Stomach (tissue), 9 donors: Measurements from ENCODE around the gene FAM83B. TPM values are rescaled to one million over a fixed set of nuclear protein-coding genes. Genes with fewer than 3 reads are reported as not detected.

ENCODE experiments used
- DNase-seq, 2 donors: peaks; one replicate each; pipeline versions ENCODE4 v3.0.0 to v3.0.0-alpha.2; 2013 to 2019
- H3K27ac ChIP-seq, 5 donors: fragments of 200-600 bp in 4 of 5; sonication (generic) in 4 of 5; one replicate each; pipeline ENCODE4 v1.5.1; 2013 to 2019; ENCODE audit warnings: mild to moderate bottlenecking in 1 of 5, moderate library complexity in 1 of 5
- H3K27me3 ChIP-seq, 3 donors: fragments of 200-600 bp; sonication (generic); one replicate each; pipeline ENCODE4 v1.5.1; 2017 to 2019; ENCODE audit warnings: mixed run types in 1 of 3
- H3K36me3 ChIP-seq, 4 donors: fragments of 200-600 bp; sonication (generic); 1 replicate in 3 of 4; 2 replicates in 1 of 4; pipeline ENCODE4 v1.5.1; 2016 to 2019
- H3K4me1 ChIP-seq, 4 donors: fragments of 200-600 bp; sonication (generic); one replicate each; pipeline ENCODE4 v1.5.1; 2016 to 2019
- H3K4me3 ChIP-seq, 4 donors: fragments of 200-600 bp; sonication (generic) in 3 of 4; one replicate each; pipeline ENCODE4 v1.5.1; 2016 to 2019; ENCODE audit warnings: mild to moderate bottlenecking in 1 of 4
- H3K9me3 ChIP-seq, 4 donors: fragments of 200-600 bp; sonication (generic); one replicate each; pipeline ENCODE4 v1.5.1; 2016 to 2019
- EP300 ChIP-seq: sonication (generic); formaldehyde crosslinking; IDR thresholded peaks from one replicate; pipeline ENCODE4 v1.6.1; 2017; ENCODE audit warnings: antibody characterized with exemption
- POLR2A ChIP-seq, 4 donors: fragments of 450-650 bp; IDR thresholded peaks; one replicate each; pipeline ENCODE4 v1.6.1; 2016; ENCODE audit warnings: antibody characterized with exemption in 4 of 4, control low read depth in 2 of 4, mild to moderate bottlenecking in 1 of 4, moderate library complexity in 1 of 4
- POLR2AphosphoS5 ChIP-seq, 3 donors: sonication (generic); formaldehyde crosslinking; IDR thresholded peaks; one replicate each; pipeline ENCODE4 v1.6.1; 2016; ENCODE audit warnings: antibody characterized with exemption in 3 of 3
- WGBS, 5 donors: extraction: QIAGEN DNeasy Blood & Tissue Kit in 3 of 5; methylation state at CpG; one replicate each; pipeline versions ENCODE4 v1.1.5 to v1.1.7; 2013 to 2018; 5-methylcytosine and 5-hydroxymethylcytosine counted together
- intact Hi-C: fragments of 100-400 bp; cut with DNase I; formaldehyde crosslinking; loops from one replicate; pipeline ENCODE4 v1.15.1; 2023; ENCODE audit warnings: low total_unique reads
- polyA plus RNA-seq, 3 donors: library from polyadenylated mRNA; stranded (reverse); fragments of 200-250 nt; gene quantifications; one replicate each; pipeline ENCODE4 v1.2.3, GENCODE V29; 2013
- total RNA-seq, 5 donors: library from RNA; depleted of rRNA; stranded (reverse); fragments of >200 nt; gene quantifications; one replicate each; pipeline versions ENCODE4 v1.1.0 to v1.2.3, GENCODE V29; 2014 to 2016
- TF ChIP-seq, protein P1 (sequence below), 7 experiments: fragments of 450-650 bp in 4 of 7; fragments of 200-600 bp in 3 of 7; sonication (generic) in 3 of 7; IDR thresholded peaks; one replicate each; pipeline ENCODE4 v1.5.1; 2016 to 2019; ENCODE audit warnings: antibody characterized with exemption in 7 of 7, control low read depth in 2 of 7, mild to moderate bottlenecking in 1 of 7
- donor health status: healthy with polysubstance abuse.
- donor health status: Bipolar disorder and iron deficiency.
- donor health status: healthy.

FAM83B gene
- total and polyA plus RNA-seq, 8 donors, result 0.44 to 19.3 (median 6.4) TPM

DNA sequence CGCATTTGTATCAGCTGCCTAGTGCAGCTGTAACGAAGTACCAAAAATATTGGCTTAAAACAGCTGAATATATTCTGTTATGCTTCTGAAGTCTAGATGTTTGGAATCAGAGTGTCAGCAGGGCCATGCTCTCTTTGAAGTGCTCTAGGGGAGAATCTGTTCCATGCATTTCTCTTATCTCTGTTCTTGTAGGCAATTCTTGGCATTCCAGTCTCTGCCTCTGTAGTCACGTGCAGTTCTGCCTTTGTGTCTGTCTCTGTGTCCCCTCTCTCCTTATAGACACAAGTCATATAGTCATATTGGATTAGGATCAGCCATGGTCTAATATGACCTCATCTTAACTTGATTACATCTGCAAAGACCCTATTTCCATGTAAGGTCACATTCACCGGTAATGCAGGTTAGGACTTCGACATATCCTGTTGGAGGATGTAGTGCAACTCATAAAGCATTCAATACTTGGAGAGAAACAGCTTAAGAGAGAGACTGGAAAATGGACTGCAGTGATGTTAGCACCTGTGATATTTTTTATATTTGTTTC, 18.6 kb downstream of the FAM83B start:
- no peaks in the 10 kb centered on the region for H3K36me3 ChIP-seq
- H3K4me3 ChIP-seq, result no peak overlapping the region
- no peaks in the 10 kb centered on the region for H3K4me1 ChIP-seq
- H3K27me3 ChIP-seq, result no peaks in the 10 kb centered on the region
- TF ChIP-seq POLR2AphosphoS5 (IDR thresholded peaks at IDR 0.05) (no peak), EP300 (no peak), POLR2A (IDR thresholded peaks at IDR 0.05) (no peak)
- TF ChIP-seq, protein P1, sequence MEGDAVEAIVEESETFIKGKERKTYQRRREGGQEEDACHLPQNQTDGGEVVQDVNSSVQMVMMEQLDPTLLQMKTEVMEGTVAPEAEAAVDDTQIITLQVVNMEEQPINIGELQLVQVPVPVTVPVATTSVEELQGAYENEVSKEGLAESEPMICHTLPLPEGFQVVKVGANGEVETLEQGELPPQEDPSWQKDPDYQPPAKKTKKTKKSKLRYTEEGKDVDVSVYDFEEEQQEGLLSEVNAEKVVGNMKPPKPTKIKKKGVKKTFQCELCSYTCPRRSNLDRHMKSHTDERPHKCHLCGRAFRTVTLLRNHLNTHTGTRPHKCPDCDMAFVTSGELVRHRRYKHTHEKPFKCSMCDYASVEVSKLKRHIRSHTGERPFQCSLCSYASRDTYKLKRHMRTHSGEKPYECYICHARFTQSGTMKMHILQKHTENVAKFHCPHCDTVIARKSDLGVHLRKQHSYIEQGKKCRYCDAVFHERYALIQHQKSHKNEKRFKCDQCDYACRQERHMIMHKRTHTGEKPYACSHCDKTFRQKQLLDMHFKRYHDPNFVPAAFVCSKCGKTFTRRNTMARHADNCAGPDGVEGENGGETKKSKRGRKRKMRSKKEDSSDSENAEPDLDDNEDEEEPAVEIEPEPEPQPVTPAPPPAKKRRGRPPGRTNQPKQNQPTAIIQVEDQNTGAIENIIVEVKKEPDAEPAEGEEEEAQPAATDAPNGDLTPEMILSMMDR (IDR thresholded peaks at IDR 0.05), result no peak
- no peaks in the 10 kb centered on the region for H3K9me3 ChIP-seq
- intact Hi-C loops, result no loop called here
- no peak overlapping the region for H3K27ac ChIP-seq
- no peak for DNase-seq
- 72 to 80% (median 78%) methylated on average over 5 of the region's 5 CpGs for WGBS, 5 donors

DNA sequence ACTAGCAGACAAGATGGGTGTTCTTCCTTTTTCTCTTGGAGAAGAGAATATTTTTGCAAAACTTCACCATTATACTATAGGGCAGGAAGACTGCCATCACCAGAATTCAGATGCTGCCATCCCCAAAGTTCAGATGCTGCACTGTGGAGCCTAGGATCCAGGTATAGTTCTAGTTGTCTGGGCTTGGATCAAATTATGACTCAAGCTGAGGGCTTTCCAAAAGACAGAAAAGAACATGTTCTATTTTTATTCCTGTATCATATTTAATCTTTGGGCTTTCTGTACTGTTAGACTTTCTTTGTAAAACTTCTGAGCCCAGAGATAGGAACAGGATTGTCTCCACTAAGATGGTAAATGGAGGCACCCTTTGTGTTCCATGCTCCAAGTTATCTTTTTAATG, 22.0 kb downstream of the FAM83B start:
- no peak overlapping the region for H3K4me3 ChIP-seq
- TF ChIP-seq, protein P1 (IDR thresholded peaks at IDR 0.05), result no peak
- TF ChIP-seq POLR2AphosphoS5 (IDR thresholded peaks at IDR 0.05), result no peak
- TF ChIP-seq POLR2A (IDR thresholded peaks at IDR 0.05), result no peak
- TF ChIP-seq EP300, result no peak
- DNase-seq, result no peak
- intact Hi-C loops, result no loop called here
- H3K9me3 ChIP-seq, result no peaks in the 10 kb centered on the region
- no peak overlapping the region for H3K27ac ChIP-seq
- H3K36me3 ChIP-seq, result no peaks in the 10 kb centered on the region
- H3K27me3 ChIP-seq, result no peaks in the 10 kb centered on the region
- H3K4me1 ChIP-seq, result no peaks in the 10 kb centered on the region

DNA sequence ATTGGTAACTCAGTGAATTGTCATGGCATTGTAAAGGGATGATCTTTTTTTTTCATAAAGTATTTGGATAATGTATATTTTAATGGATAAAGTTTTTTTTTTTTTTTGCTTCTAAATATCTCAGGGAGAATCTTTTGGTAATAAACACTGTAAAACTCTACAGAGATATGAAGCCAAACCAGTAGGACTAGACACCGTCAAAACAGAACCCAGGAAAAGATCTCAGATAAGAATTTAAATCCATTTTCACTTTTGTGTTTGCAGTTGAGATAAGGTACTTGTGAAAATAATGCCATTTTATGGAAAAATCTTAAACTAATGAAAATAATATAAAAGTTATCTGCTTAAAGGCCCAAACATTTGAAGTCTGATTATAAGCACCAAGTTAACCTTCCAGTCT, 27.0 kb downstream of the FAM83B start:
- H3K27me3 ChIP-seq, result no peaks in the 10 kb centered on the region
- H3K4me1 ChIP-seq, result no peaks in the 10 kb centered on the region
- WGBS, 5 donors, result 22 to 41% (median 26%) methylated on average over 1 of the region's 1 CpG
- no peak overlapping the region for H3K4me3 ChIP-seq
- no peaks in the 10 kb centered on the region for H3K9me3 ChIP-seq
- TF ChIP-seq, protein P1 (IDR thresholded peaks at IDR 0.05), result no peak
- TF ChIP-seq EP300 (no peak), POLR2AphosphoS5 (IDR thresholded peaks at IDR 0.05) (no peak), POLR2A (IDR thresholded peaks at IDR 0.05) (no peak)
- intact Hi-C loops, result no loop called here
- H3K36me3 ChIP-seq, result no peaks in the 10 kb centered on the region
- H3K27ac ChIP-seq, result no peak overlapping the region
- no peak for DNase-seq

DNA sequence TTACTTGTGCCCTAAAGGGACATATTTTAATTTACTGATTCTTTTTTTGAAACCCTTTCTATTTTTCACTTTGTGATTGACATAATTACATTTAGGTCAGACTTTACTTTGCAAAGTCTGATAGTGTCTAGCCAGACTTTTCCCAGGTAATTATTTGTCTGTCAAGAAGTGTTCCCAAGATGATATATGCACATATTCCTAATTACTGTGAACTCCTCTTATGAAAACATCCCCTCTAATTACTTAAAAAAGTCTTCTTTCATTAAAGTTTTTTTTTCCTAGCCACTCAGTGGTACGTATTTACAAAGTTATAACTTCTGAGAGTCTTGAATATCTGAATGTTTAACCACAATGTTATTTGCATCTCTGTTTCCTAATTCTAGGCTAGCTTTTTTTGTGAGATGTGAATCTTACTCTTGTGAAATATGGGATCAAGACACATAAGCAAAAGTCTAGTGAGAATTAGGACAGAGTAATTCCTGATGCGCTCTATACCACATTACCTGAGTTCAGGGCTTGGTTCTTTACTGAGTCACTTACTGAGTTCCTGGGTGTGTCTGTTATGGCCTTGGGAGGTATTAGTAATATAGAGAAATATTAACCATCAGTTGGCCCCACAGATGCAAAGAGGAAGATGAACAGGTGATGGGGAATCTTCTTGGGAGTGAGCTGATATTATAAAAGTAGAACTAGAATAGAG, 27.9 kb downstream of the FAM83B start:
- intact Hi-C loops, result no loop called here
- Histone ChIP-seq H3K4me1 (peaks cover 0 to 3% (median 0%) of the 10 kb centered on the region in 4 donors), H3K27me3 (no peaks in the 10 kb centered on the region), H3K9me3 (no peaks in the 10 kb centered on the region), H3K4me3 (no peak overlapping the region), H3K36me3 (no peaks in the 10 kb centered on the region), H3K27ac (no peak overlapping the region)
- TF ChIP-seq POLR2AphosphoS5 (IDR thresholded peaks at IDR 0.05), result no peak
- TF ChIP-seq, protein P1 (IDR thresholded peaks at IDR 0.05), result no peak
- TF ChIP-seq EP300, result no peak
- TF ChIP-seq POLR2A (IDR thresholded peaks at IDR 0.05), result no peak
- DNase-seq, result no peak
- 81 to 90% (median 86%) methylated on average over 2 of the region's 2 CpGs for WGBS, 5 donors
